ENCODE results near the gene ZNF543.

The ZNF543 gene

DNA sequence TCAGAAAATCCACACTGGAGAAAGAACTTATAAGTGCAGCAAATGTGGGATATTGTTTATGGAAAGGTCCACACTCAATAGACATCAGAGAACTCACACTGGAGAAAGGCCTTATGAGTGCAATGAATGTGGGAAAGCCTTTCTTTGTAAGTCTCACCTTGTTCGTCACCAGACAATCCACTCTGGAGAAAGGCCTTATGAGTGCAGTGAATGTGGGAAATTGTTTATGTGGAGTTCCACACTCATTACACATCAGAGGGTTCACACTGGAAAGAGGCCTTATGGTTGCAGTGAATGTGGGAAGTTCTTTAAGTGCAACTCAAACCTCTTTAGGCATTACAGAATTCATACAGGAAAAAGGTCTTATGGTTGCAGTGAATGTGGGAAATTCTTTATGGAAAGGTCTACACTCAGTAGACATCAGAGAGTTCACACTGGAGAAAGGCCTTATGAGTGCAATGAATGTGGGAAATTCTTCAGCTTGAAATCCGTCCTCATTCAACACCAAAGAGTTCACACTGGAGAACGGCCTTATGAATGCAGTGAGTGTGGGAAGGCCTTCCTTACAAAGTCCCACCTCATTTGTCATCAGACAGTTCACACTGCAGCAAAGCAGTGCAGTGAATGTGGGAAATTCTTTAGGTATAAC, 57.4 kb downstream of the ZNF543 start:
- Histone ChIP-seq H3K9me3 (ENCODE audit: control insufficient read depth in 2 of 2, low read length in 2 of 2) (peaks cover 12 to 21% of the 10 kb centered on the region in 2 donors), H3K4me3 (ENCODE audit: low read length in 2 of 2) (no peak overlapping the region), H3K36me3 (ENCODE audit: control insufficient read depth in 2 of 2, insufficient read depth in 2 of 2, low read length in 2 of 2) (peaks cover 27 to 32% of the 10 kb centered on the region in 2 donors), H3K27me3 (ENCODE audit: control insufficient read depth in 1 of 2, insufficient read depth in 2 of 2, low read length in 2 of 2) (no peaks in the 10 kb centered on the region), H3K9ac (ENCODE audit: low read length in 2 of 2) (no peak overlapping the region), H3K27ac (ENCODE audit: low read length) (no peak overlapping the region), H3K4me1 (ENCODE audit: control insufficient read depth, insufficient read depth, low read length) (peaks cover 6% of the 10 kb centered on the region)

Data from stomach smooth muscle (tissue), 2 donors.